Naive thymus-derived CD4-positive, alpha-beta T cell (primary cell): ENCODE measurements around the gene SOCS3. TPM values are rescaled to one million over a fixed set of nuclear protein-coding genes. Genes with fewer than 3 reads are reported as not detected.

ENCODE experiments used
- ATAC-seq: fragments of 150-1000 bp; cut with Tn5 transposase; 2 replicates; pipeline ENCODE4 v1.10.0; 2021; ENCODE audit warnings: mild to moderate bottlenecking, moderate library complexity
- CTCF ChIA-PET: fragments of 350-600 bp; sonication (Branson Sonifier 250); formaldehyde crosslinking; loops from one replicate; lab custom pipeline; 2021; ENCODE audit warnings: antibody characterized with exemption; lab: Charles Lee
- POLR2A ChIA-PET: fragments of 350-600 bp; sonication (Branson Sonifier 250); formaldehyde crosslinking; loops from one replicate; lab custom pipeline; 2021; ENCODE audit warnings: antibody characterized with exemption, inconsistent platforms; lab: Charles Lee
- DNase-seq, 9 donors: peaks; one replicate each; pipeline versions ENCODE4 v3.0.0 to v3.0.0-alpha.2; 2020 to 2022; ENCODE audit warnings: mixed read lengths in 1 of 9
- H3K27ac ChIP-seq: one replicate; pipeline ENCODE4 v1.7.0; 2013; ENCODE audit warnings: mild to moderate bottlenecking, low read depth, low read length, moderate library complexity
- H3K27me3 ChIP-seq, 2 donors: one replicate each; pipeline ENCODE4 v1.7.0; 2013; ENCODE audit warnings: low read length in 2 of 2, mild to moderate bottlenecking in 2 of 2, moderate library complexity in 2 of 2; ENCODE audit not compliant: control insufficient read depth in 2 of 2, insufficient read depth in 2 of 2
- H3K36me3 ChIP-seq, 3 experiments: 1 replicate in 2 of 3; 2 replicates in 1 of 3; pipeline ENCODE4 v1.7.0; 2013; ENCODE audit warnings: low read length in 3 of 3, mild to moderate bottlenecking in 3 of 3, moderate library complexity in 1 of 3; ENCODE audit not compliant: insufficient read depth in 3 of 3, control insufficient read depth in 2 of 3
- H3K4me1 ChIP-seq, 2 donors: one replicate each; pipeline ENCODE4 v1.7.0; 2013; ENCODE audit warnings: low read length in 2 of 2, mild to moderate bottlenecking in 2 of 2, moderate library complexity in 1 of 2; ENCODE audit not compliant: control insufficient read depth in 2 of 2, insufficient read depth in 2 of 2
- H3K4me3 ChIP-seq: 2 replicates; pipeline ENCODE4 v1.7.0; 2013; ENCODE audit warnings: mild to moderate bottlenecking, low read length
- H3K9me3 ChIP-seq, 3 experiments: 1 replicate in 2 of 3; 2 replicates in 1 of 3; pipeline ENCODE4 v1.7.0; 2013; ENCODE audit warnings: low read length in 3 of 3; ENCODE audit not compliant: control insufficient read depth in 2 of 3
- H3K27ac Mint-ChIP-seq, 9 donors: one replicate each; pipeline ENCODE4 v1.8.0; 2020 to 2022; ENCODE audit warnings: mixed read lengths in 9 of 9, mild to moderate bottlenecking in 8 of 9, moderate library complexity in 5 of 9, inconsistent platforms in 2 of 9
- H3K27me3 Mint-ChIP-seq, 5 donors: one replicate each; pipeline ENCODE4 v1.8.0; 2021 to 2022; ENCODE audit warnings: mixed read lengths in 5 of 5, mild to moderate bottlenecking in 1 of 5
- H3K36me3 Mint-ChIP-seq, 5 donors: one replicate each; pipeline ENCODE4 v1.8.0; 2020 to 2022; ENCODE audit warnings: mixed read lengths in 5 of 5, mild to moderate bottlenecking in 3 of 5, inconsistent platforms in 1 of 5
- H3K4me1 Mint-ChIP-seq, 7 donors: one replicate each; pipeline ENCODE4 v1.8.0; 2020 to 2022; ENCODE audit warnings: mixed read lengths in 7 of 7, mild to moderate bottlenecking in 3 of 7, inconsistent platforms in 1 of 7
- H3K4me3 Mint-ChIP-seq, 10 donors: one replicate each; pipeline ENCODE4 v1.8.0; 2020 to 2022; ENCODE audit warnings: mild to moderate bottlenecking in 10 of 10, mixed read lengths in 10 of 10, moderate library complexity in 6 of 10, inconsistent platforms in 2 of 10
- H3K9me3 Mint-ChIP-seq, 11 donors: one replicate each; pipeline ENCODE4 v1.8.0; 2020 to 2022; ENCODE audit warnings: mixed read lengths in 11 of 11, mild to moderate bottlenecking in 4 of 11, inconsistent platforms in 1 of 11, moderate library complexity in 1 of 11
- intact Hi-C, 2 donors: fragments of 100-400 bp; cut with micrococcal nuclease; formaldehyde crosslinking; loops; one replicate each; pipeline ENCODE4 v1.15.1; 2023
- polyA plus RNA-seq, 2 donors: library from polyadenylated mRNA; unstranded; fragments of 300-500 nt; fragmentation: Illumina TruSeq; gene quantifications; one replicate each; pipeline ENCODE4 v1.2.3, GENCODE V29; 2021
- total RNA-seq, 6 experiments: library from RNA in 5 of 6; stranded (reverse) in 5 of 6; gene quantifications; 1 replicate in 5 of 6; 2 replicates in 1 of 6; pipeline ENCODE4 v1.2.3 and lab custom pipeline; 2021 to 2026

The SOCS3 gene
- total and polyA plus RNA-seq, 7 experiments from 2014 or later = 8.1 to 281 (median 110) TPM

DNA sequence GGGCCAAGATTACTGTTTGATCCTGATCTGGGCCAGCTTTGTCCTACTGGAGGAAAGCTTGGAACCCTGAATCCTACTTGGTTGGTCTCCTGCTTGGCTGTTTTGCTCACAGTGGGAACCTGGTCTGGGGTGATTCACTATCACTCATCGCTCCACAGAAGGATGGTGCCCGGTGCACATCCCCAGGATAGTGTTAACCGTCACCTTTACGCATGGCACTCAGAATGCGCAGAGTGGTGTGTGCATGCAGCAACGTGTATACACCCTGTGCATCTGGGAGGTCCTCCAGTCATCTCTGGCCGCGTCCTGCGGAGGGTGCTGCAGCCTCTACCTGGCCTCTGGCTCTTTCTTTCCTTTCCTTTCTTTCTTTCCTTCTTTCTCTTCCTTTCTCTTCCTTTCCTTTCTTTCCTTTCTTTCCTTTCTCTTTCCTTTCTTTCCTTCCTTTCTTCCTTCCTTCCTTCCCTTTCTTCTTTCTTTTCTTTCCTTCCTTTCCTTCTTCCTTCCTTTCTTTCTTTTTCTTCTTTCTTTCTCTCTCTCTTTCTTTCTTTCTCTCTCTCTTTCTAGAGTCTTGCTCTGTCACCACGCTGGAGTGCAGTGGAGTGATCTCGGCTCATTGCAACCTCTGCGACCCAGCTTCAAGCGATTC lies 13.1 kb downstream of the SOCS3 start:
- no peaks in the 10 kb centered on the region for H3K27me3 Mint-ChIP-seq
- CTCF ChIA-PET = interaction anchor here (2.5 kb wide), 1 partner anchor 12 kb away, joined by 11 read pairs; no protein-coding TSS in a partner anchor
- intact Hi-C loops = no loop called here
- Histone ChIP-seq H3K9me3 (no peaks in the 10 kb centered on the region), H3K27me3 (no peaks in the 10 kb centered on the region), H3K27ac (no peak overlapping the region), H3K4me1 (peaks cover 49 to 79% of the 10 kb centered on the region in 2 donors), H3K4me3 (no peak overlapping the region), H3K36me3 (no peaks in the 10 kb centered on the region)
- ATAC-seq (no peak), DNase-seq (no peak)
- peaks cover 62 to 85% (median 81%) of the 10 kb centered on the region in 7 donors for H3K4me1 Mint-ChIP-seq
- H3K27ac Mint-ChIP-seq = peak overlapping the region in 8 of 9 donors; percentile 4 to 98 (median 83)
- peak overlapping the region in 6 of 10 donors; percentile 4 to 85 (median 43) for H3K4me3 Mint-ChIP-seq
- POLR2A ChIA-PET = interaction anchor here (1.7 kb wide), 1 partner anchor 12 kb away, joined by 6 read pairs; no protein-coding TSS in a partner anchor
- no peaks in the 10 kb centered on the region for H3K9me3 Mint-ChIP-seq
- peaks cover 0 to 3% (median 0%) of the 10 kb centered on the region in 5 donors for H3K36me3 Mint-ChIP-seq

DNA sequence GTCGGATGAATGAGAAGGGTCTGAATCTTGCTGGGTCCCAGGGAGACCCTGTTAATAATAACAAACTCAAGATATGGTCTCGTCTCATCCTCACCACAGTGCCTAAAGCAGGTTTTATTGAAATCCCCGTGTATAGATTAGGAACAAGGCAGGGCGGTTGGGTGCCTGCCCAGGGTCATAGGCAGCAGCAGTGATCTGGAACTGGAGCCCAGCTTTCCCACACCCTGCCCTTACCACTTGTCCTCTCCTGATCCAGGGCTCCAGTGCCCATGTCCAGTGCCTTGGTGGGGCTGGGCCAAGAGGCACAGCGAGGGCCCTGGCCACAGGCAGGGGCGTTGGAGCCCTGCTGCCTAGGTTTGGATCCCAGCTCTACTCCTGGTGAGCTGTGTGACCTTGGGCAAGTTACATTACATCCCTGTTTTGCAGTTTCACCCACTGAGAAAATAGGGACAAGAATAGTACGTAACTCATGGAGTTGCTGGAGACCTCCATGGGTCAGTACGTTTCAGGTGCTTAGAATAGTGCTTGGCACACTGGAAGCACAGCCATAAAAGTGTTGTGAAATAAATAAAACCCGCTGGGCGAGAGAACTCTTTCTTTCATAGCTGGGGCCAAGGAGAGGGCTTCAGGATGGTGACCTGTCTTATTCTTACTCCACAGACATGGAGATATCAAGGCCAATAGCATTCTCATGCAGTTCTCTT lies 13.9 kb downstream of the SOCS3 start:
- Histone ChIP-seq H3K27ac (peak overlapping the region; percentile 82), H3K36me3 (no peaks in the 10 kb centered on the region), H3K4me3 (no peak overlapping the region), H3K4me1 (peaks cover 49 to 75% of the 10 kb centered on the region in 2 donors), H3K9me3 (no peaks in the 10 kb centered on the region), H3K27me3 (no peaks in the 10 kb centered on the region)
- peaks cover 62 to 86% (median 80%) of the 10 kb centered on the region in 7 donors for H3K4me1 Mint-ChIP-seq
- no peaks in the 10 kb centered on the region for H3K9me3 Mint-ChIP-seq
- intact Hi-C loops = no loop called here
- CTCF ChIA-PET = interaction anchor here (0.6 to 2.5 kb wide), 4 partner anchors 9 to 96 kb away, joined by 3 to 11 read pairs (median 3); no protein-coding TSS in a partner anchor
- ATAC-seq (no peak), DNase-seq (no peak)
- H3K27me3 Mint-ChIP-seq = no peaks in the 10 kb centered on the region
- peaks cover 0 to 3% (median 0%) of the 10 kb centered on the region in 5 donors for H3K36me3 Mint-ChIP-seq
- peak overlapping the region in 8 of 9 donors; percentile 19 to 98 (median 97) for H3K27ac Mint-ChIP-seq
- peak overlapping the region in 4 of 10 donors; percentile 2 to 85 (median 20) for H3K4me3 Mint-ChIP-seq
- POLR2A ChIA-PET = interaction anchor here (0.6 to 3.9 kb wide), 4 partner anchors 11 to 36 kb away, joined by 3 to 15 read pairs (median 6); no protein-coding TSS in a partner anchor

DNA sequence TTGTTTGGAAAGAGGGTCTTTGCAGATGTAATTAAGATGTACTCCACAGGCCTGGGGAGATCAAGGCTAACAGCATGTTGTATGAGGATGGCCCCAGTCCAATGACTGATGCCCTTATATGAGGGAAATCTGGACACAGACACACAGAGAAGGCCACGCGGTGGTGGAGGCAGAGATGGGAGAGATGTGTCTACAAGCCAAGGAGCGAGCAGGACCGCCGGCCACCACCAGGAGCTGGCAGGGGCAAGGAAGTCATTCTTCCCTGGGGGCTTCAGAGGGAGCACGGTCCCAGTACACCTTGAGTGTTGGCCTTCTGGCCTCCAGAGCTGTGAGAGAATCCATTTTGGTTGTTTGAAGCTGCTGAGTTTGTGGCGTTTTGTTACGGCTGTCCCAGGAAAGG lies 14.7 kb downstream of the SOCS3 start:
- Mint-ChIP-seq H3K9me3 (peaks cover 0 to 2% (median 0%) of the 10 kb centered on the region in 11 donors), H3K27me3 (peaks cover 0 to 3% (median 0%) of the 10 kb centered on the region in 5 donors), H3K27ac (peak overlapping the region in 8 of 9 donors; percentile 88 to 98 (median 97)), H3K36me3 (peaks cover 0 to 4% (median 0%) of the 10 kb centered on the region in 5 donors), H3K4me1 (peaks cover 62 to 86% (median 80%) of the 10 kb centered on the region in 7 donors), H3K4me3 (peak overlapping the region in 7 of 10 donors; percentile 56 to 85 (median 76))
- H3K27me3 ChIP-seq = no peaks in the 10 kb centered on the region
- H3K27ac ChIP-seq = peak overlapping the region; percentile 82
- no peak for DNase-seq
- POLR2A ChIA-PET = interaction anchor here (0.6 to 3.9 kb wide), 6 partner anchors 10 to 93 kb away, joined by 3 to 15 read pairs (median 4); partner anchors contain the start of gene PGS1
- H3K9me3 ChIP-seq = no peaks in the 10 kb centered on the region
- H3K36me3 ChIP-seq = no peaks in the 10 kb centered on the region
- no peak for ATAC-seq
- CTCF ChIA-PET = interaction anchor here (0.6 to 2.5 kb wide), 6 partner anchors 10 to 95 kb away, joined by 3 to 11 read pairs (median 3); no protein-coding TSS in a partner anchor
- peak overlapping the region; percentile 8 for H3K4me3 ChIP-seq
- intact Hi-C loops = no loop called here
- H3K4me1 ChIP-seq = peaks cover 49 to 75% of the 10 kb centered on the region in 2 donors

DNA sequence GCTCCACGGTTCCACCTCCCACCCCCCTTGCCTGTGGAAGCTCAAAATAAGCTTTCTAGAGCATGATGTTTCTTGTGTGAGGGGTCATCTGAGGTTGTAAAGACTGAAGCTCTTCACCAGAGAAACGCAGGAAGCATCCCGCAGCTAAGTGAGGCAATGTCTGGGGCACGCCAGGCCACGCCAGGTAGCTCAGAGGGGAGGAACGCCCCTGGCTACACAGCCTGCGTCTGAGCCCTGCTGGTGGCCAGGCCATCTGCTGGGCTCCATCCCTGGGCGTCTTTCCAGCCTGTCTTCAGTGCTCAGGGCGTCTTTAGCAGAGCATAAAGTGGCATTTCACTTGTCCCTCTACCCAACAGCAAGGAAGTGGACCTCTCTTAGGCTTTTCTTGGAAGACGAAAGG lies 15.2 kb downstream of the SOCS3 start:
- ChIA-PET CTCF (interaction anchor here (0.6 to 2.5 kb wide), 11 partner anchors 10 to 1461 kb away, joined by 3 to 11 read pairs (median 4); no protein-coding TSS in a partner anchor), POLR2A (interaction anchor here (0.8 to 3.9 kb wide), 6 partner anchors 15 to 93 kb away, joined by 4 to 15 read pairs (median 4); partner anchors contain the start of gene PGS1)
- Mint-ChIP-seq H3K4me1 (peaks cover 62 to 85% (median 78%) of the 10 kb centered on the region in 7 donors), H3K36me3 (peaks cover 0 to 4% (median 0%) of the 10 kb centered on the region in 5 donors), H3K27me3 (peaks cover 0 to 5% (median 0%) of the 10 kb centered on the region in 5 donors), H3K9me3 (peaks cover 0 to 2% (median 0%) of the 10 kb centered on the region in 11 donors), H3K4me3 (peak overlapping the region in 9 of 10 donors; percentile 51 to 85 (median 74)), H3K27ac (peak overlapping the region; percentile 59 to 98 (median 97))
- DNase-seq (no peak), ATAC-seq (no peak)
- Histone ChIP-seq H3K4me3 (no peak overlapping the region), H3K4me1 (peaks cover 49 to 71% of the 10 kb centered on the region in 2 donors), H3K9me3 (no peaks in the 10 kb centered on the region), H3K36me3 (no peaks in the 10 kb centered on the region), H3K27me3 (no peaks in the 10 kb centered on the region), H3K27ac (peak overlapping the region; percentile 82)
- intact Hi-C loops = loop anchor here in 1 of 2 donors (5.0 kb wide), 1 partner anchor 92 kb away; no protein-coding TSS in a partner anchor

DNA sequence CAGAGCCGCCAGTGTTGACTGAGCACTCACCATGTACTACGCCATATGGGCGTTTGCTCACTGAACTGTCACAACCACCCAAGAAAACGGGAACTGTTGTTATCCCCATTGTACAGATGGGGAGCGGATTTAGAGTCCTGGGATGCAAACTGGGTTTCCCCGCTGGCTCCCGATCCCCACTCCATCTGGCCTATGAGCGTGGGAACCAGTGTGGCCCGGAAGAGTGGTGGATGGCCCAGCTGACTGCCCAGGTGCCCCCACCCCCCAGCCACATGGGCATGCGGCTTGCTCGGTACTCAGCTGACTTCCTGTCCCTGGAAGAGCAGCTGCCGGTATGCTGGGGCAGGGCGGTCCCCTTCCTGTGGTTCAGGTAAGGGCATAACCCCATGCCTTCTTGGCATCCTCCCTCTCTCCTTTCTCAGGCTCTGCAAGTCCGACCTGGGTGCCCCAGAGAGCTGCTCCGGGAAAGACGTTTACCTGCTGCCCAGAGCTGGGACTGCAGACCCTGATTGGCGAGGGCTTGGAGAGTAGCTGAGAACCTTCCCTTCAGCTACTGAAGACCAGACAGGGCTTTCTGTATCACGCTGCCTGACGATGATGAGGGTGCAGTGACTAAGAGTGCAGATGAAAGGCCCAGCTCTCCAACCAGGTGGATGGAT lies 16.2 kb downstream of the SOCS3 start:
- intact Hi-C loops = loop anchor here (1.0 to 5.0 kb wide), 6 partner anchors 10 to 91 kb away; partner anchors contain the start of gene SOCS3 (in 1 of the 2)
- Mint-ChIP-seq H3K27ac (peak overlapping the region; percentile 90 to 99 (median 97)), H3K9me3 (peaks cover 0 to 2% (median 0%) of the 10 kb centered on the region in 11 donors), H3K4me3 (peak overlapping the region; percentile 75 to 85 (median 82)), H3K27me3 (peaks cover 0 to 10% (median 0%) of the 10 kb centered on the region in 5 donors), H3K4me1 (peaks cover 66 to 88% (median 80%) of the 10 kb centered on the region in 7 donors), H3K36me3 (peaks cover 0 to 3% (median 0%) of the 10 kb centered on the region in 5 donors)
- H3K27ac ChIP-seq = peak overlapping the region; percentile 82
- ChIA-PET CTCF (interaction anchor here (0.6 to 1.8 kb wide), 12 partner anchors 9 to 1462 kb away, joined by 3 to 9 read pairs (median 4); no protein-coding TSS in a partner anchor), POLR2A (interaction anchor here (0.6 to 3.9 kb wide), 9 partner anchors 9 to 208 kb away, joined by 4 to 17 read pairs (median 5); no protein-coding TSS in a partner anchor)
- no peaks in the 10 kb centered on the region for H3K9me3 ChIP-seq
- peak; percentile 57 to 89 (median 83) for DNase-seq
- H3K4me1 ChIP-seq = peaks cover 55 to 77% of the 10 kb centered on the region in 2 donors
- H3K27me3 ChIP-seq = no peaks in the 10 kb centered on the region
- no peaks in the 10 kb centered on the region for H3K36me3 ChIP-seq
- H3K4me3 ChIP-seq = peak overlapping the region; percentile 46
- ATAC-seq = peak; percentile 89
